Measurements from ENCODE around the gene BBLN. TPM values are rescaled to one million over a fixed set of nuclear protein-coding genes. Genes with fewer than 3 reads are reported as not detected.

BBLN gene
- total RNA-seq, 1 experiment from 2014 or later, result 74.9 TPM

DNA sequence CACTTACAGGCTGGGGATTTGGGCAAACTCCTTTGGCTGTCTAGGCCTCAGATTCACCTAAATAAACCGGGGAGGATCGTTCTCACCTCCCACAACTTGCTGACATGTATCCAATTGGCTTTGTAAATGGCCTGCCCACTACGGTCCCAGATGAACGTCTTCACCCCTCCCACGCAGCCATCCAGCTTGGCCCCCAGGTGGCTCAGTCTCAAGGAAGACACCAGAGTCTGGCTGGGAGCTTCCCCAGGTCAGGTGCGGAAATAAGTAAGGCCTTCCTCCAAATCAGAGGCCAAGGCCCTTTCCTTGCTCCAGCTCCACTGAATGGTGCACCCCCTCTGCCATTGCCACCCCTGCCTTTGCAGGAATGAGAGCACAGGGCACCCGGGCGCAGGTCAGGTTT is 19.9 kb downstream of the BBLN start:
- H2BK12ac ChIP-seq (ENCODE audit: insufficient read length, low read depth, low read length), result no peak overlapping the region
- H3K4me3 Mint-ChIP-seq, result no peak overlapping the region
- H3K18ac ChIP-seq (ENCODE audit: insufficient read length, low read depth, low read length), result no peak overlapping the region
- no peaks in the 10 kb centered on the region for H3K9me3 ChIP-seq (ENCODE audit: control insufficient read depth, low read depth, low read length)
- no CpG with 5 or more reads among the region's 8 CpGs for WGBS (ENCODE audit: extremely low coverage, insufficient read length, low lambda C conversion rate)
- H4K5ac ChIP-seq (ENCODE audit: insufficient read length, low read depth, low read length), result no peak overlapping the region
- no peak overlapping the region for H3K14ac ChIP-seq (ENCODE audit: insufficient read depth, low read length)
- H3K4me2 ChIP-seq (ENCODE audit: insufficient read depth, insufficient read length, low read length), result no peak overlapping the region
- H3K79me1 ChIP-seq (ENCODE audit: insufficient read depth, low read depth, low read length, poor library complexity, severe bottlenecking), result no peaks in the 10 kb centered on the region
- no peaks in the 10 kb centered on the region for H3K4me1 ChIP-seq (ENCODE audit: insufficient read depth, low read length)
- H3K27me3 ChIP-seq (ENCODE audit: insufficient read depth, low read length), result no peaks in the 10 kb centered on the region
- TF ChIP-seq, protein P1, sequence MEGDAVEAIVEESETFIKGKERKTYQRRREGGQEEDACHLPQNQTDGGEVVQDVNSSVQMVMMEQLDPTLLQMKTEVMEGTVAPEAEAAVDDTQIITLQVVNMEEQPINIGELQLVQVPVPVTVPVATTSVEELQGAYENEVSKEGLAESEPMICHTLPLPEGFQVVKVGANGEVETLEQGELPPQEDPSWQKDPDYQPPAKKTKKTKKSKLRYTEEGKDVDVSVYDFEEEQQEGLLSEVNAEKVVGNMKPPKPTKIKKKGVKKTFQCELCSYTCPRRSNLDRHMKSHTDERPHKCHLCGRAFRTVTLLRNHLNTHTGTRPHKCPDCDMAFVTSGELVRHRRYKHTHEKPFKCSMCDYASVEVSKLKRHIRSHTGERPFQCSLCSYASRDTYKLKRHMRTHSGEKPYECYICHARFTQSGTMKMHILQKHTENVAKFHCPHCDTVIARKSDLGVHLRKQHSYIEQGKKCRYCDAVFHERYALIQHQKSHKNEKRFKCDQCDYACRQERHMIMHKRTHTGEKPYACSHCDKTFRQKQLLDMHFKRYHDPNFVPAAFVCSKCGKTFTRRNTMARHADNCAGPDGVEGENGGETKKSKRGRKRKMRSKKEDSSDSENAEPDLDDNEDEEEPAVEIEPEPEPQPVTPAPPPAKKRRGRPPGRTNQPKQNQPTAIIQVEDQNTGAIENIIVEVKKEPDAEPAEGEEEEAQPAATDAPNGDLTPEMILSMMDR (conservative IDR thresholded peaks at IDR 0.05), result no peak
- H2AK5ac ChIP-seq (ENCODE audit: insufficient read length, low read length), result no peak overlapping the region
- H3K23ac ChIP-seq (ENCODE audit: insufficient read length, low read depth, low read length), result no peak overlapping the region
- no peak overlapping the region for H3K56ac ChIP-seq (ENCODE audit: insufficient read length, low read depth, low read length)
- H3K9ac ChIP-seq (ENCODE audit: extremely low read depth, insufficient read length, low read length), result no peak overlapping the region
- no peak overlapping the region for H2AFZ ChIP-seq (ENCODE audit: low read length)
- H3K27me3 Mint-ChIP-seq (ENCODE audit: low read depth), result no peaks in the 10 kb centered on the region
- H3K4me1 Mint-ChIP-seq, result peaks cover 0 to 2% of the 10 kb centered on the region in 2 experiments; a peak in 1 of 4 replicates
- H2BK15ac ChIP-seq (ENCODE audit: low read depth, low read length), result no peak overlapping the region
- H4K20me1 ChIP-seq (ENCODE audit: control insufficient read depth, insufficient read depth, insufficient read length), result no peaks in the 10 kb centered on the region
- H2BK20ac ChIP-seq (ENCODE audit: low read depth, low read length, poor library complexity, severe bottlenecking), result no peak overlapping the region
- H2BK120ac ChIP-seq (ENCODE audit: low read depth, low read length, poor library complexity, severe bottlenecking), result no peak overlapping the region
- H3K27ac Mint-ChIP-seq, result no peak overlapping the region; a peak in 1 of 7 replicates
- H3K79me2 ChIP-seq (ENCODE audit: insufficient read depth, low read length), result no peaks in the 10 kb centered on the region
- H3K9me3 Mint-ChIP-seq, result peaks cover 2 to 7% of the 10 kb centered on the region in 2 experiments; a peak in 1 of 5 replicates
- no peak overlapping the region for H2BK5ac ChIP-seq (ENCODE audit: insufficient read length, low read length)
- H3K4ac ChIP-seq (ENCODE audit: low read depth, low read length), result no peak overlapping the region
- H3T11ph ChIP-seq (ENCODE audit: low read length), result no peak overlapping the region
- no peak overlapping the region for H4K91ac ChIP-seq (ENCODE audit: insufficient read length, low read depth, low read length)
- no peak overlapping the region for H3K27ac ChIP-seq (ENCODE audit: insufficient read length, low read depth, low read length)
- no peak for DNase-seq
- no peak overlapping the region for H4K8ac ChIP-seq (replicated peaks; ENCODE audit: insufficient read length, low read depth, low read length)
- peaks cover 52 to 77% (median 74%) of the 10 kb centered on the region in 3 experiments for H3K36me3 Mint-ChIP-seq (ENCODE audit: insufficient read depth in 1 of 3, low read depth in 3 of 3)
- H3K23me2 ChIP-seq (ENCODE audit: insufficient read length, low read depth, low read length, poor library complexity, severe bottlenecking), result no peaks in the 10 kb centered on the region
